Ascending aorta (tissue), 2 donors: ENCODE results near the gene RPL36. TPM values are rescaled to one million over a fixed set of nuclear protein-coding genes. Genes with fewer than 3 reads are reported as not detected.

Experiments
- DNase-seq, 2 donors: peaks; one replicate each; pipeline ENCODE4 v3.0.0-alpha.2; 2019; ENCODE audit warnings: low spot score in 2 of 2
- H3K27ac ChIP-seq, 2 donors: fragments of 200-600 bp; sonication (generic); one replicate each; pipeline ENCODE4 v1.5.1; 2016 to 2017; ENCODE audit warnings: mild to moderate bottlenecking in 1 of 2
- H3K27me3 ChIP-seq: fragments of 200-600 bp; sonication (generic); one replicate; pipeline ENCODE4 v1.5.1; 2017
- H3K36me3 ChIP-seq, 2 donors: fragments of 200-600 bp; sonication (generic); one replicate each; pipeline ENCODE4 v1.5.1; 2016
- H3K4me1 ChIP-seq, 2 donors: fragments of 200-600 bp; sonication (generic); one replicate each; pipeline ENCODE4 v1.5.1; 2016 to 2017; ENCODE audit warnings: mild to moderate bottlenecking in 1 of 2
- H3K4me3 ChIP-seq, 2 donors: fragments of 200-600 bp; sonication (generic); one replicate each; pipeline ENCODE4 v1.5.1; 2016 to 2017; ENCODE audit warnings: mild to moderate bottlenecking in 1 of 2
- H3K9me3 ChIP-seq, 2 donors: fragments of 200-600 bp; sonication (generic); one replicate each; pipeline ENCODE4 v1.5.1; 2016
- CTCF ChIP-seq, 3 experiments: fragments of 200-600 bp in 2 of 3; fragments of 450-650 bp in 1 of 3; sonication (generic) in 2 of 3; IDR thresholded peaks; one replicate each; pipeline ENCODE4 v1.5.1; 2016 to 2019; ENCODE audit warnings: antibody characterized with exemption in 3 of 3, mild to moderate bottlenecking in 1 of 3, moderate library complexity in 1 of 3
- intact Hi-C: fragments of 100-400 bp; cut with DNase I; formaldehyde crosslinking; loops from one replicate; pipeline ENCODE4 v1.15.1; 2023
- total RNA-seq: library from RNA; depleted of rRNA; stranded (reverse); fragments of >200 nt; gene quantifications from one replicate; pipeline ENCODE4 v1.1.0, GENCODE V29; 2016

Gene RPL36
- total RNA-seq, 1 donor from 2014 or later: 885 TPM

GRCh38 chr19:5706876-5707573 is 16.9 kb downstream of the RPL36 start:
- H3K27ac ChIP-seq: no peak overlapping the region
- DNase-seq: no peak
- no peaks in the 10 kb centered on the region for H3K27me3 ChIP-seq
- H3K36me3 ChIP-seq: peaks cover 71 to 87% of the 10 kb centered on the region in 2 donors
- no peaks in the 10 kb centered on the region for H3K4me1 ChIP-seq
- intact Hi-C loops: no loop called here
- H3K9me3 ChIP-seq: no peaks in the 10 kb centered on the region
- no peak for TF ChIP-seq CTCF (IDR thresholded peaks at IDR 0.05)
- H3K4me3 ChIP-seq: no peak overlapping the region

GRCh38 chr19:5707576-5708575 is 17.8 kb downstream of the RPL36 start:
- H3K27me3 ChIP-seq: no peaks in the 10 kb centered on the region
- H3K4me3 ChIP-seq: no peak overlapping the region
- no peaks in the 10 kb centered on the region for H3K4me1 ChIP-seq
- no peak for DNase-seq
- H3K9me3 ChIP-seq: no peaks in the 10 kb centered on the region
- H3K27ac ChIP-seq: no peak overlapping the region
- intact Hi-C loops: no loop called here
- no peak for TF ChIP-seq CTCF (IDR thresholded peaks at IDR 0.05)
- H3K36me3 ChIP-seq: peaks cover 80 to 95% of the 10 kb centered on the region in 2 donors

GRCh38 chr19:5711025-5711424 is 20.9 kb downstream of the RPL36 start:
- DNase-seq: no peak
- intact Hi-C loops: no loop called here
- Histone ChIP-seq H3K9me3 (no peaks in the 10 kb centered on the region), H3K36me3 (peaks cover 64 to 80% of the 10 kb centered on the region in 2 donors), H3K4me1 (no peaks in the 10 kb centered on the region), H3K27me3 (no peaks in the 10 kb centered on the region), H3K27ac (no peak overlapping the region), H3K4me3 (no peak overlapping the region)
- TF ChIP-seq CTCF (IDR thresholded peaks at IDR 0.05): no peak

- intact Hi-C loops: no loop called here
- Histone ChIP-seq H3K4me3 (no peak overlapping the region), H3K4me1 (no peaks in the 10 kb centered on the region), H3K9me3 (no peaks in the 10 kb centered on the region), H3K27me3 (no peaks in the 10 kb centered on the region), H3K27ac (no peak overlapping the region), H3K36me3 (peaks cover 58 to 73% of the 10 kb centered on the region in 2 donors)
- TF ChIP-seq CTCF (IDR thresholded peaks at IDR 0.05): no peak
- DNase-seq: no peak
Measured at GRCh38 chr19:5711713-5712161, 21.6 kb downstream of the RPL36 start.

- peaks cover 43 to 62% of the 10 kb centered on the region in 2 donors for H3K36me3 ChIP-seq
- peaks cover 0 to 3% of the 10 kb centered on the region in 2 donors for H3K4me1 ChIP-seq
Measured at GRCh38 chr19:5713228-5713627, 23.1 kb downstream of the RPL36 start.

More at GRCh38 chr19:5713228-5713627, 23.1 kb downstream of the RPL36 start:
- Histone ChIP-seq H3K27ac (no peak overlapping the region), H3K9me3 (no peaks in the 10 kb centered on the region), H3K4me3 (no peak overlapping the region), H3K27me3 (no peaks in the 10 kb centered on the region)
- TF ChIP-seq CTCF (IDR thresholded peaks at IDR 0.05): no peak
- DNase-seq: no peak
- intact Hi-C loops: no loop called here
